Naive thymus-derived CD4-positive, alpha-beta T cell (primary cell): ENCODE results near the gene TAS2R7. TPM values are rescaled to one million over a fixed set of nuclear protein-coding genes. Genes with fewer than 3 reads are reported as not detected.

Source experiments
- ATAC-seq: fragments of 150-1000 bp; cut with Tn5 transposase; 2 replicates; pipeline ENCODE4 v1.10.0; 2021; ENCODE audit warnings: mild to moderate bottlenecking, moderate library complexity
- CTCF ChIA-PET: fragments of 350-600 bp; sonication (Branson Sonifier 250); formaldehyde crosslinking; loops from one replicate; lab custom pipeline; 2021; ENCODE audit warnings: antibody characterized with exemption; lab: Charles Lee
- POLR2A ChIA-PET: fragments of 350-600 bp; sonication (Branson Sonifier 250); formaldehyde crosslinking; loops from one replicate; lab custom pipeline; 2021; ENCODE audit warnings: antibody characterized with exemption, inconsistent platforms; lab: Charles Lee
- DNase-seq, 9 donors: peaks; one replicate each; pipeline versions ENCODE4 v3.0.0 to v3.0.0-alpha.2; 2020 to 2022; ENCODE audit warnings: mixed read lengths in 1 of 9
- H3K27ac ChIP-seq: one replicate; pipeline ENCODE4 v1.7.0; 2013; ENCODE audit warnings: mild to moderate bottlenecking, low read depth, low read length, moderate library complexity
- H3K27me3 ChIP-seq, 2 donors: one replicate each; pipeline ENCODE4 v1.7.0; 2013; ENCODE audit warnings: low read length in 2 of 2, mild to moderate bottlenecking in 2 of 2, moderate library complexity in 2 of 2; ENCODE audit not compliant: control insufficient read depth in 2 of 2, insufficient read depth in 2 of 2
- H3K36me3 ChIP-seq, 3 experiments: 1 replicate in 2 of 3; 2 replicates in 1 of 3; pipeline ENCODE4 v1.7.0; 2013; ENCODE audit warnings: low read length in 3 of 3, mild to moderate bottlenecking in 3 of 3, moderate library complexity in 1 of 3; ENCODE audit not compliant: insufficient read depth in 3 of 3, control insufficient read depth in 2 of 3
- H3K4me1 ChIP-seq, 2 donors: one replicate each; pipeline ENCODE4 v1.7.0; 2013; ENCODE audit warnings: low read length in 2 of 2, mild to moderate bottlenecking in 2 of 2, moderate library complexity in 1 of 2; ENCODE audit not compliant: control insufficient read depth in 2 of 2, insufficient read depth in 2 of 2
- H3K4me3 ChIP-seq: 2 replicates; pipeline ENCODE4 v1.7.0; 2013; ENCODE audit warnings: mild to moderate bottlenecking, low read length
- H3K9me3 ChIP-seq, 3 experiments: 1 replicate in 2 of 3; 2 replicates in 1 of 3; pipeline ENCODE4 v1.7.0; 2013; ENCODE audit warnings: low read length in 3 of 3; ENCODE audit not compliant: control insufficient read depth in 2 of 3
- H3K27ac Mint-ChIP-seq, 9 donors: one replicate each; pipeline ENCODE4 v1.8.0; 2020 to 2022; ENCODE audit warnings: mixed read lengths in 9 of 9, mild to moderate bottlenecking in 8 of 9, moderate library complexity in 5 of 9, inconsistent platforms in 2 of 9
- H3K27me3 Mint-ChIP-seq, 5 donors: one replicate each; pipeline ENCODE4 v1.8.0; 2021 to 2022; ENCODE audit warnings: mixed read lengths in 5 of 5, mild to moderate bottlenecking in 1 of 5
- H3K36me3 Mint-ChIP-seq, 5 donors: one replicate each; pipeline ENCODE4 v1.8.0; 2020 to 2022; ENCODE audit warnings: mixed read lengths in 5 of 5, mild to moderate bottlenecking in 3 of 5, inconsistent platforms in 1 of 5
- H3K4me1 Mint-ChIP-seq, 7 donors: one replicate each; pipeline ENCODE4 v1.8.0; 2020 to 2022; ENCODE audit warnings: mixed read lengths in 7 of 7, mild to moderate bottlenecking in 3 of 7, inconsistent platforms in 1 of 7
- H3K4me3 Mint-ChIP-seq, 10 donors: one replicate each; pipeline ENCODE4 v1.8.0; 2020 to 2022; ENCODE audit warnings: mild to moderate bottlenecking in 10 of 10, mixed read lengths in 10 of 10, moderate library complexity in 6 of 10, inconsistent platforms in 2 of 10
- H3K9me3 Mint-ChIP-seq, 11 donors: one replicate each; pipeline ENCODE4 v1.8.0; 2020 to 2022; ENCODE audit warnings: mixed read lengths in 11 of 11, mild to moderate bottlenecking in 4 of 11, inconsistent platforms in 1 of 11, moderate library complexity in 1 of 11
- intact Hi-C, 2 donors: fragments of 100-400 bp; cut with micrococcal nuclease; formaldehyde crosslinking; loops; one replicate each; pipeline ENCODE4 v1.15.1; 2023
- polyA plus RNA-seq, 2 donors: library from polyadenylated mRNA; unstranded; fragments of 300-500 nt; fragmentation: Illumina TruSeq; gene quantifications; one replicate each; pipeline ENCODE4 v1.2.3, GENCODE V29; 2021
- total RNA-seq, 6 experiments: library from RNA in 5 of 6; stranded (reverse) in 5 of 6; gene quantifications; 1 replicate in 5 of 6; 2 replicates in 1 of 6; pipeline ENCODE4 v1.2.3 and lab custom pipeline; 2021 to 2026

The TAS2R7 gene
- total and polyA plus RNA-seq, 7 experiments from 2014 or later: not detected

DNA sequence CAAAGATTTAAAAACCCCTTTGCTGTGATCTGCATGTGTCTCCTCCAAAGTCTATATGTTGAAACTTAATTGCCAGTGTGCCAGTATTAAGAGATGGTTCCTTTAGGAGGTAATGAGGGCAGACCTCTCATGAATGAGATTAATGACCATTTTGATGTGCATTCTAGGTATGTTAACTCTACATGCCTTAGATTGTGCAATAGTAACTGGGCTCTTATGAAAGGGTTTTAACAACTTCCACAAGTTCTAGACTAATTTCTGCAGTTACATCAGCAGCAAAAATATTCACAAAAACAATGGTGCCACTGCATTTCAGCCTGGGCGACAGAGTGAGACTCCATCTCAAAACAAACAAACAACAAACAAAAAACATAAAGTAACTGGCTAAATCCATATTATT, 27.6 kb upstream of the TAS2R7 start:
- ATAC-seq: no peak
- H3K27ac ChIP-seq: no peak overlapping the region
- H3K36me3 ChIP-seq: no peaks in the 10 kb centered on the region
- CTCF ChIA-PET: no interaction called here
- no peaks in the 10 kb centered on the region for H3K27me3 ChIP-seq
- H3K4me3 Mint-ChIP-seq: no peak overlapping the region
- no peaks in the 10 kb centered on the region for H3K9me3 Mint-ChIP-seq
- H3K4me3 ChIP-seq: no peak overlapping the region
- no peak overlapping the region for H3K27ac Mint-ChIP-seq
- peaks cover 0 to 3% (median 0%) of the 10 kb centered on the region in 5 donors for H3K36me3 Mint-ChIP-seq
- H3K4me1 ChIP-seq: no peaks in the 10 kb centered on the region
- POLR2A ChIA-PET: no interaction called here
- no peaks in the 10 kb centered on the region for H3K9me3 ChIP-seq
- intact Hi-C loops: loop anchor here in 1 of 2 donors (5.0 kb wide), 1 partner anchor 52 kb away; the partner anchor contains the start of gene PRH1
- no peak for DNase-seq
- no peaks in the 10 kb centered on the region for H3K27me3 Mint-ChIP-seq
- no peaks in the 10 kb centered on the region for H3K4me1 Mint-ChIP-seq

DNA sequence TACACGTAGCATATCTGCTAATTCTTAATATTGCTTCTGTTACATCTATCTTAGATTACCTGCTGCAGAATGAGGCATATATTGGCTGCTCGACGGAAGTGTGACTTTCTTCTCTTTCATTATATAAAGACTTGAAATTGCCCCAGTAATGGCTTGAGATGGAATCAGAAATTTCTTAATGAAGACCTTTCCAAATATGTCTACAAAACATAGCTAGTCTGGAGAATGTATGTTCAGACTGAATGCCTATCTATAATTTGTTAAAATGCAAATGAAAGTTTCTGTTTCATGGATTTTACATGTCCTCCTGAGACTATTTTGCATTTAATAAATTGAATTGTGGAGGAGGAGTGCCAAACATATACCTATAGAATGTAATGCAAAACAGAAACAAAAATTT, 23.8 kb upstream of the TAS2R7 start, which contains the start of gene TAS2R10:
Gene TAS2R10 (minus strand): TSS at position 101 of the 400 bp plus-strand sequence. CDS start 89 bp downstream, at position 12.
- Mint-ChIP-seq H3K27me3 (no peaks in the 10 kb centered on the region), H3K36me3 (peaks cover 0 to 4% (median 0%) of the 10 kb centered on the region in 5 donors), H3K27ac (no peak within 1 kb of the TSS), H3K9me3 (peaks cover 0 to 2% (median 0%) of the 10 kb centered on the region in 11 donors), H3K4me1 (peaks cover 0 to 2% (median 0%) of the 10 kb centered on the region in 7 donors), H3K4me3 (no peak within 1 kb of the TSS)
- ChIA-PET CTCF (no interaction called here), POLR2A (no interaction called here)
- Histone ChIP-seq H3K4me3 (no peak within 1 kb of the TSS), H3K27ac (no peak within 1 kb of the TSS), H3K4me1 (no peaks in the 10 kb centered on the region), H3K27me3 (no peaks in the 10 kb centered on the region), H3K36me3 (no peaks in the 10 kb centered on the region), H3K9me3 (no peaks in the 10 kb centered on the region)
- no peak for DNase-seq
- intact Hi-C loops: no loop called here
- no peak for ATAC-seq

DNA sequence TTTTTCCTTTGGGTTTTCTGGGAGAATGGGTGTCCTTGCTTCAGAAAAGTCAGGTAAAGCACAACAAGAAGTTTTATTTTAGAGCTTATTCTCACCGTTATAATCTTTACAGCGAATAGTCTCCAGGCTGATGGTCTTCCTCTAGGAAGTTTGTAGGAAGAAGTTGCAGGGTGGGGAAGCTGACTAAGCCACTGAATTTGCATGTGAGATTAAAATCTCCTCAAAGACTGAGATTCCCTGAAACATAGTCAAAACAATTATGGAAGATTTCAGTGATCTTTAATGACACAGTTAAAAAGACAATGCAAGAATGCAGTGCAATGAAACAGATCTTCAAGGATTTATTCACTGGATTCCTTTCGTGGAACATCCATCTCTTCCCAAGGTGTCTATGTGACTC, 22.5 kb upstream of the TAS2R7 start:
- intact Hi-C loops: no loop called here
- H3K27me3 Mint-ChIP-seq: no peaks in the 10 kb centered on the region

GRCh38 chr12:10811883-10812536, 9.6 kb upstream of the TAS2R7 start:
- Histone ChIP-seq H3K4me3 (no peak overlapping the region), H3K27ac (no peak overlapping the region), H3K9me3 (no peaks in the 10 kb centered on the region), H3K27me3 (no peaks in the 10 kb centered on the region), H3K36me3 (no peaks in the 10 kb centered on the region), H3K4me1 (no peaks in the 10 kb centered on the region)
- Mint-ChIP-seq H3K36me3 (no peaks in the 10 kb centered on the region), H3K4me3 (no peak overlapping the region), H3K27me3 (peaks cover 22 to 38% (median 26%) of the 10 kb centered on the region in 5 donors), H3K9me3 (no peaks in the 10 kb centered on the region), H3K4me1 (no peaks in the 10 kb centered on the region), H3K27ac (no peak overlapping the region)
- intact Hi-C loops: no loop called here
- ChIA-PET CTCF (no interaction called here), POLR2A (no interaction called here)
- DNase-seq (no peak), ATAC-seq (no peak)

More for the DNA sequence above, 22.5 kb upstream of the TAS2R7 start:
- Histone ChIP-seq H3K36me3 (no peaks in the 10 kb centered on the region), H3K27me3 (no peaks in the 10 kb centered on the region), H3K4me1 (no peaks in the 10 kb centered on the region), H3K4me3 (no peak overlapping the region), H3K9me3 (no peaks in the 10 kb centered on the region), H3K27ac (no peak overlapping the region)
- peaks cover 0 to 2% (median 0%) of the 10 kb centered on the region in 11 donors for H3K9me3 Mint-ChIP-seq
- CTCF ChIA-PET: no interaction called here
- no peak overlapping the region for H3K4me3 Mint-ChIP-seq
- POLR2A ChIA-PET: no interaction called here
- no peak overlapping the region for H3K27ac Mint-ChIP-seq
- no peak for DNase-seq
- peaks cover 0 to 2% (median 0%) of the 10 kb centered on the region in 7 donors for H3K4me1 Mint-ChIP-seq
- ATAC-seq: no peak
- peaks cover 0 to 4% (median 0%) of the 10 kb centered on the region in 5 donors for H3K36me3 Mint-ChIP-seq

DNA sequence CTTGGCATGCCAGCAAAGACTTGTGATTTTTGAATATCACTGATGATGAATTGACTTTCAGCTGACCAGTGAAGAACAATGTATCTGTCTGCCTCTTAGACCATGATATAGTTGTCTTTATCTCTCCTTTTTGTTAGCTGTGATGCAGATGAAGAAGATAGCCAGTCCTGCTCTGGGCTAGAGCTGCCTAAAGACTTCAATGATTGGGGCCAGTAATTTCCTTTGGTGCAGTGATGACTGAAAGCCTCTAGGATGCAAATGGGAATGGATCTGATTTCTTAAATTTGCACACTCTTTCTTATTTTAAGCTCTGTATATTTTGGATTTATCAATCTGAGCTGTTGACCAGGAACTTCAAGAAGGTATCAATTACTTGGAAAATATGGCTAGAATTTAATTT, 7.6 kb upstream of the TAS2R7 start, which contains the start of gene TAS2R9:
Gene TAS2R9 (minus strand): TSS at position 101 of the 400 bp plus-strand sequence. CDS start 93 bp downstream, at position 8.
- CTCF ChIA-PET: no interaction called here
- Mint-ChIP-seq H3K27ac (no peak within 1 kb of the TSS), H3K9me3 (no peaks in the 10 kb centered on the region), H3K4me1 (no peaks in the 10 kb centered on the region), H3K27me3 (peaks cover 27 to 39% (median 33%) of the 10 kb centered on the region in 5 donors), H3K36me3 (no peaks in the 10 kb centered on the region), H3K4me3 (no peak within 1 kb of the TSS)
- intact Hi-C loops: no loop called here
- Histone ChIP-seq H3K27me3 (no peaks in the 10 kb centered on the region), H3K27ac (no peak within 1 kb of the TSS), H3K4me3 (no peak within 1 kb of the TSS), H3K9me3 (no peaks in the 10 kb centered on the region), H3K4me1 (no peaks in the 10 kb centered on the region), H3K36me3 (no peaks in the 10 kb centered on the region)
- POLR2A ChIA-PET: no interaction called here
- ATAC-seq: no peak
- DNase-seq: no peak

DNA sequence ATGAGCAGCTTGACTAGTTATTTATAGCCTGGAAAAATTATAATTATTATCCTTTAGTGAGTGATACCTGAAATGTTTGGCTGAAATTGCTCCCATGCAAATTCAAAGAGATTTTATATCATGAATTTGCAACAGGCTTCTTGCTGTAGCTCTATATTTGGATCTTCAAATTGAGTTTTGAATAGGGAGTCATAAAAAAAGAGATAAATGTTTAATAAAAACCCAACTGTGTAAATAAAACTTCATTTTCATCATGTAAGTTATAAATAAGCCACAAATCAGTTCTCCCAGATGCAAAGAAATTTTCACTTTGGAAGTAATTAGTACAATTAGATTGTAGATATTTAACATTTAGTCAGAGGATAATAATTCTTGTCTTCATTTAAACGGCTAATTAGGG, 4.8 kb upstream of the TAS2R7 start, which contains the start of gene TAS2R8:
Gene TAS2R8 (minus strand): TSS at position 101 of the 400 bp plus-strand sequence. CDS start 306 bp downstream, outside the sequence.
- Mint-ChIP-seq H3K4me3 (no peak within 1 kb of the TSS), H3K27ac (no peak within 1 kb of the TSS), H3K27me3 (peaks cover 23 to 44% (median 32%) of the 10 kb centered on the region in 5 donors), H3K36me3 (no peaks in the 10 kb centered on the region), H3K4me1 (no peaks in the 10 kb centered on the region), H3K9me3 (no peaks in the 10 kb centered on the region)
- Histone ChIP-seq H3K27ac (no peak within 1 kb of the TSS), H3K9me3 (no peaks in the 10 kb centered on the region), H3K4me3 (no peak within 1 kb of the TSS), H3K27me3 (no peaks in the 10 kb centered on the region), H3K36me3 (no peaks in the 10 kb centered on the region), H3K4me1 (no peaks in the 10 kb centered on the region)
- ChIA-PET CTCF (no interaction called here), POLR2A (no interaction called here)
- ATAC-seq (no peak), DNase-seq (no peak)
- intact Hi-C loops: no loop called here

GRCh38 chr12:10801741-10802140, 686 bp downstream of the TAS2R7 start:
- CTCF ChIA-PET: no interaction called here
- no peaks in the 10 kb centered on the region for H3K36me3 Mint-ChIP-seq

More at GRCh38 chr12:10801741-10802140, 686 bp downstream of the TAS2R7 start:
- H3K4me1 ChIP-seq: no peaks in the 10 kb centered on the region
- no peak overlapping the region for H3K27ac ChIP-seq
- intact Hi-C loops: no loop called here
- H3K4me1 Mint-ChIP-seq: no peaks in the 10 kb centered on the region
- H3K9me3 Mint-ChIP-seq: no peaks in the 10 kb centered on the region
- no peaks in the 10 kb centered on the region for H3K9me3 ChIP-seq
- H3K36me3 ChIP-seq: no peaks in the 10 kb centered on the region
- H3K27me3 ChIP-seq: peaks cover 0 to 2% of the 10 kb centered on the region in 2 donors
- ATAC-seq (no peak), DNase-seq (no peak)
- H3K27ac Mint-ChIP-seq: no peak overlapping the region
- POLR2A ChIA-PET: no interaction called here
- H3K4me3 ChIP-seq: no peak overlapping the region
- H3K27me3 Mint-ChIP-seq: peaks cover 24 to 39% (median 33%) of the 10 kb centered on the region in 5 donors
- H3K4me3 Mint-ChIP-seq: no peak overlapping the region
